ENCODE data around the gene MICAL2. TPM values are rescaled to one million over a fixed set of nuclear protein-coding genes. Genes with fewer than 3 reads are reported as not detected.

MICAL2 gene
- total and polyA plus RNA-seq, 2 donors (not counting 1 experiment from before 2014, with no cell fraction given): 0.32 to 0.40 TPM

GRCh38 chr11:12232160-12232559 lies 121.8 kb downstream of the MICAL2 start:
- Mint-ChIP-seq H3K27ac (no peak overlapping the region), H3K4me3 (no peak overlapping the region), H3K27me3 (peaks cover 13% of the 10 kb centered on the region), H3K9me3 (ENCODE audit: insufficient read depth) (no peaks in the 10 kb centered on the region), H3K4me1 (peaks cover 5% of the 10 kb centered on the region)
- H3K9me3 ChIP-seq (ENCODE audit: control extremely low read depth in 1 of 3, control insufficient read depth in 2 of 3, insufficient read depth in 1 of 3, low read length in 2 of 3): no peaks in the 10 kb centered on the region
- 83% methylated on average over 1 of the region's 1 CpG for WGBS (ENCODE audit: insufficient coverage)
- no peaks in the 10 kb centered on the region for H3K79me2 ChIP-seq (ENCODE audit: control insufficient read depth, insufficient read depth, low read length)
- H4K20me1 ChIP-seq (ENCODE audit: control insufficient read depth, insufficient read depth, low read length, poor library complexity, severe bottlenecking): no peaks in the 10 kb centered on the region
- no peak overlapping the region for H3K4me2 ChIP-seq (replicated peaks; ENCODE audit: low read depth, low read length, poor library complexity, severe bottlenecking)
- intact Hi-C loops (cut with micrococcal nuclease): no loop called here
- ATAC-seq (ENCODE audit: low read depth): no peak
- H3K4me3 ChIP-seq (ENCODE audit: control extremely low read depth in 1 of 5, extremely low read depth in 1 of 5, insufficient read depth in 1 of 5, low read depth in 2 of 5, low read length in 4 of 5): no peak overlapping the region
- ChIA-PET POLR2A (no interaction called here), CTCF (interaction anchor here (1.4 to 8.5 kb wide), 2 partner anchors 8 to 186 kb away, joined by 3 to 84 read pairs; no protein-coding TSS in a partner anchor)
- H3K36me3 ChIP-seq (replicated peaks in 1 of 2; ENCODE audit: control extremely low read depth in 1 of 2, control insufficient read depth in 1 of 2, extremely low read depth in 1 of 2, insufficient read depth in 2 of 2, low read length in 1 of 2): no peaks in the 10 kb centered on the region
- H3K9ac ChIP-seq (ENCODE audit: low read length): no peak overlapping the region
- no peak for DNase-seq
- H2AFZ ChIP-seq (ENCODE audit: insufficient read depth, low read depth, low read length, poor library complexity, severe bottlenecking): no peak overlapping the region
- peaks cover 0 to 3% (median under 1%) of the 10 kb centered on the region in 4 experiments for H3K27me3 ChIP-seq (replicated peaks in 1 of 4; ENCODE audit: control extremely low read depth in 1 of 4, control insufficient read depth in 3 of 4, insufficient read depth in 4 of 4, low read length in 3 of 4)
- H3K4me1 ChIP-seq (ENCODE audit: control insufficient read depth in 2 of 2, insufficient read depth in 2 of 2, low read length in 2 of 2): peaks cover 0 to 4% of the 10 kb centered on the region in 2 donors
- H3K27ac ChIP-seq (ENCODE audit: low read length in 2 of 2): no peak overlapping the region
- TF ChIP-seq CTCF (IDR thresholded peaks at IDR 0.05): no peak
- no peak for TF ChIP-seq EZH2 (IDR thresholded peaks at IDR 0.05; ENCODE audit: borderline replicate concordance, insufficient read depth, low read depth, low read length, poor library complexity, severe bottlenecking)

- Histone ChIP-seq H2AFZ (ENCODE audit: insufficient read depth, low read depth, low read length, poor library complexity, severe bottlenecking) (no peak overlapping the region), H4K20me1 (ENCODE audit: control insufficient read depth, insufficient read depth, low read length, poor library complexity, severe bottlenecking) (no peaks in the 10 kb centered on the region), H3K27me3 (replicated peaks in 1 of 4; ENCODE audit: control extremely low read depth in 1 of 4, control insufficient read depth in 3 of 4, insufficient read depth in 4 of 4, low read length in 3 of 4) (peaks cover 0 to 3% (median under 1%) of the 10 kb centered on the region in 4 experiments), H3K4me3 (ENCODE audit: control extremely low read depth in 1 of 5, extremely low read depth in 1 of 5, insufficient read depth in 1 of 5, low read depth in 2 of 5, low read length in 4 of 5) (no peak overlapping the region), H3K9ac (ENCODE audit: low read length) (no peak overlapping the region), H3K9me3 (ENCODE audit: control extremely low read depth in 1 of 3, control insufficient read depth in 2 of 3, insufficient read depth in 1 of 3, low read length in 2 of 3) (no peaks in the 10 kb centered on the region), H3K79me2 (ENCODE audit: control insufficient read depth, insufficient read depth, low read length) (no peaks in the 10 kb centered on the region), H3K4me2 (replicated peaks; ENCODE audit: low read depth, low read length, poor library complexity, severe bottlenecking) (no peak overlapping the region), H3K36me3 (replicated peaks in 1 of 2; ENCODE audit: control extremely low read depth in 1 of 2, control insufficient read depth in 1 of 2, extremely low read depth in 1 of 2, insufficient read depth in 2 of 2, low read length in 1 of 2) (no peaks in the 10 kb centered on the region), H3K27ac (ENCODE audit: low read length in 2 of 2) (no peak overlapping the region), H3K4me1 (ENCODE audit: control insufficient read depth in 2 of 2, insufficient read depth in 2 of 2, low read length in 2 of 2) (peaks cover 0 to 4% of the 10 kb centered on the region in 2 donors)
- H3K4me1 Mint-ChIP-seq: peaks cover 5% of the 10 kb centered on the region
- TF ChIP-seq EZH2 (IDR thresholded peaks at IDR 0.05; ENCODE audit: borderline replicate concordance, insufficient read depth, low read depth, low read length, poor library complexity, severe bottlenecking) (no peak), CTCF (IDR thresholded peaks at IDR 0.05) (no peak)
- H3K27me3 Mint-ChIP-seq: peaks cover 13% of the 10 kb centered on the region
- DNase-seq: no peak
- no peak overlapping the region for H3K27ac Mint-ChIP-seq
- POLR2A ChIA-PET: no interaction called here
- ATAC-seq (ENCODE audit: low read depth): no peak
- CTCF ChIA-PET: interaction anchor here (0.6 to 8.5 kb wide), 4 partner anchors 9 to 187 kb away, joined by 3 to 84 read pairs (median 4); no protein-coding TSS in a partner anchor
- no peak overlapping the region for H3K4me3 Mint-ChIP-seq
- 94% methylated on average over 2 of the region's 4 CpGs for WGBS (ENCODE audit: insufficient coverage)
- no peaks in the 10 kb centered on the region for H3K9me3 Mint-ChIP-seq (ENCODE audit: insufficient read depth)
- intact Hi-C loops (cut with micrococcal nuclease): no loop called here
Observed at GRCh38 chr11:12232817-12233601, 122.6 kb downstream of the MICAL2 start.

Data from B cell (primary cell).